Measurements from ENCODE around the gene TBC1D22A. TPM values are rescaled to one million over a fixed set of nuclear protein-coding genes. Genes with fewer than 3 reads are reported as not detected.

TBC1D22A gene
- total RNA-seq, 1 experiment from 2014 or later, result 27.6 TPM

DNA sequence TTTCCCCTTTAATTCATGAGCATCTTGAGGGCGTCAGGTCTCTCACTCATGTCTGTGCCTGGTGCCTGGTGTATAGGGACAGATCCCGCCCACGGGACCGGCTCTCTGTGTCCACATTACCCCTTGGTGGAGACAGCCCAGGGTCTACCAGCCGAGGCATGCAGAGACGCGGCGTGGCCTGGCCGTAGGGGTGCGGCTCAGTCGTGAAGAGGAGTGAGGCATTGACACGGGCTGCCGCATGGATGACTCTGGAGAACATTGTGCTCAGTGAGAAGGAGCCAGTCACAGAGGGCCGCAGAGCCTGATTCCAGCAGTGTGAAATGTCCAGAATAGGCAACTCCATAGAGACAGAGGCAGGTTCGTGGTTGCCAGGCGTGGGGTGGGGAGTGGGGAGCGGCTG lies 209.8 kb downstream of the TBC1D22A start:
- H3K27ac Mint-ChIP-seq (ENCODE audit: unreplicated experiment), result no peak overlapping the region
- CTCF ChIA-PET, result no interaction called here
- no peaks in the 10 kb centered on the region for H3K9me3 Mint-ChIP-seq (ENCODE audit: low read depth, unreplicated experiment)
- H3K36me3 Mint-ChIP-seq (ENCODE audit: insufficient read depth, unreplicated experiment), result no peaks in the 10 kb centered on the region
- H3K4me3 Mint-ChIP-seq (ENCODE audit: low read depth, unreplicated experiment), result no peak overlapping the region
- TF ChIP-seq, protein P1, sequence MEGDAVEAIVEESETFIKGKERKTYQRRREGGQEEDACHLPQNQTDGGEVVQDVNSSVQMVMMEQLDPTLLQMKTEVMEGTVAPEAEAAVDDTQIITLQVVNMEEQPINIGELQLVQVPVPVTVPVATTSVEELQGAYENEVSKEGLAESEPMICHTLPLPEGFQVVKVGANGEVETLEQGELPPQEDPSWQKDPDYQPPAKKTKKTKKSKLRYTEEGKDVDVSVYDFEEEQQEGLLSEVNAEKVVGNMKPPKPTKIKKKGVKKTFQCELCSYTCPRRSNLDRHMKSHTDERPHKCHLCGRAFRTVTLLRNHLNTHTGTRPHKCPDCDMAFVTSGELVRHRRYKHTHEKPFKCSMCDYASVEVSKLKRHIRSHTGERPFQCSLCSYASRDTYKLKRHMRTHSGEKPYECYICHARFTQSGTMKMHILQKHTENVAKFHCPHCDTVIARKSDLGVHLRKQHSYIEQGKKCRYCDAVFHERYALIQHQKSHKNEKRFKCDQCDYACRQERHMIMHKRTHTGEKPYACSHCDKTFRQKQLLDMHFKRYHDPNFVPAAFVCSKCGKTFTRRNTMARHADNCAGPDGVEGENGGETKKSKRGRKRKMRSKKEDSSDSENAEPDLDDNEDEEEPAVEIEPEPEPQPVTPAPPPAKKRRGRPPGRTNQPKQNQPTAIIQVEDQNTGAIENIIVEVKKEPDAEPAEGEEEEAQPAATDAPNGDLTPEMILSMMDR (IDR thresholded peaks at IDR 0.05; ENCODE audit: unreplicated experiment), result no peak
- intact Hi-C loops (cut with micrococcal nuclease; ENCODE audit: unreplicated experiment), result no loop called here
- no peaks in the 10 kb centered on the region for H3K4me1 Mint-ChIP-seq (ENCODE audit: low read depth, unreplicated experiment)
- BruUV-seq (replicated peaks), result no TSS peak
- H3K27me3 Mint-ChIP-seq (ENCODE audit: unreplicated experiment), result no peaks in the 10 kb centered on the region
- no peak for DNase-seq

DNA sequence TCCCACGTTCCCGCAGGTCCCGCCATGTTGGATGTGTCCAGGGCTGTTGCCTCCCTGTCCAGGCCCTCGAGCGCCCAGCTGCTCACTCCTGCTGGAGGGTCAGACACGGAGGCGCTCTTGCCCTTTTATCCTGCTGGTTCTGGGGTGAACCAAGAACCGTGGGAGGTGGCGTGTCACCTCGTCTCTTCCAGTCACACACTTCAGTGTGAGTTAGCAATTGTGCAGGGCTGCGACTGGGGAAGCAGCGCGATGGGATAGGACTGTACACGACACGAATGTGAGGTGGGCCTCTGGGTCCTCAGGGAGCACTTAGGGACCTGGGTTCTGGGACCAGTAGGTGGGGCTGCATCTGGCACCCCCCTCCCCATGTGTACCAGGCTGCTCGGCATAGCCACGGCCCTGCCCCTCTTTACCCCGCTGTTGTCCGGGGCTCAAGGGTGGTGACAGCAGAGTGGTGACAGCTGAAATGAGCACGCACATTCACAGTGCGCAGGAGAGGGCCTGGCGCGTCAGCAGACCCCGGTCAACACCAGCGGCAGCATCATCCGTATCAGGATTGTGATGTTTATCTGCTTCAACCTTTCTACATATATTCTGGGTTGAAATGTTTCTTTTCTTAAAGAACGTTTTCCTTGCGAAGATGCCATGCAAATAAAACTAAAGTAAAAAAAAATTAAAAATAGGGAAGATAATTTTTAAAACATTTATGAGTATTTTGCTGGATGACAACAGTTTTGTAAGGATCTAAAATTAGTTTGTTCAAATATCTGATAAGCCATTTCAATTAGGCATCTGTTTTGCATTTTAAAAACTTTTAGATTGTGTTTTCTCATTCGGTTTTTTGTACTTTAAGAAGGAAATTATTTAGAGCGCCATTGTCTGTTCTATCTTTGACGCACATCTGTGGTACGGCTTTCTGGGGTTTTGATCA lies 210.7 kb downstream of the TBC1D22A start:
- H3K9me3 Mint-ChIP-seq (ENCODE audit: low read depth, unreplicated experiment), result no peaks in the 10 kb centered on the region
- no peak overlapping the region for H3K27ac Mint-ChIP-seq (ENCODE audit: unreplicated experiment)
- no TSS peak for BruUV-seq (replicated peaks)
- H3K4me1 Mint-ChIP-seq (ENCODE audit: low read depth, unreplicated experiment), result no peaks in the 10 kb centered on the region
- no peaks in the 10 kb centered on the region for H3K27me3 Mint-ChIP-seq (ENCODE audit: unreplicated experiment)
- no peaks in the 10 kb centered on the region for H3K36me3 Mint-ChIP-seq (ENCODE audit: insufficient read depth, unreplicated experiment)
- no peak for DNase-seq
- TF ChIP-seq, protein P1 (IDR thresholded peaks at IDR 0.05; ENCODE audit: unreplicated experiment), result no peak
- CTCF ChIA-PET, result no interaction called here
- no peak overlapping the region for H3K4me3 Mint-ChIP-seq (ENCODE audit: low read depth, unreplicated experiment)
- intact Hi-C loops (cut with micrococcal nuclease; ENCODE audit: unreplicated experiment), result no loop called here

DNA sequence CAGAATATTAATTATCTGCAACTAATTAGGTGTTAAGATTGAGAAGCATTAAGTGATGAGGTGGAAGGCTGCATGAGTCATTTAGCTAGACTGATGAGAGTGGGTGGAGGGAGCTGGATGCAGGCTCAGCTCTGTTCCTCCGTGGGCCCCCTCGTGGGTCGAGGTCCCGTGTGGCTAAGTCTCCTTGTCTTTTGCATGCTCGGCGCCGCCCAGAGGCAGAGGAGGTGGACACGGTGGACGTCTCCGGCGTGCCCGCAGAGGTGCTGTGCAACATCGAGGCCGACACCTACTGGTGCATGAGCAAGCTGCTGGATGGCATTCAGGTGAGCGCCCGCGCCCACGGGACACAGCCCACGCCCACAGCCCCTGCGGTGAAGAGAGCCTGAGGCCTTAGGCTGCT lies 211.6 kb downstream of the TBC1D22A start:
- DNase-seq, result no peak
- no peaks in the 10 kb centered on the region for H3K36me3 Mint-ChIP-seq (ENCODE audit: insufficient read depth, unreplicated experiment)
- CTCF ChIA-PET, result no interaction called here
- H3K4me1 Mint-ChIP-seq (ENCODE audit: low read depth, unreplicated experiment), result no peaks in the 10 kb centered on the region
- no peak overlapping the region for H3K4me3 Mint-ChIP-seq (ENCODE audit: low read depth, unreplicated experiment)
- no peak overlapping the region for H3K27ac Mint-ChIP-seq (ENCODE audit: unreplicated experiment)
- H3K9me3 Mint-ChIP-seq (ENCODE audit: low read depth, unreplicated experiment), result no peaks in the 10 kb centered on the region
- intact Hi-C loops (cut with micrococcal nuclease; ENCODE audit: unreplicated experiment), result no loop called here
- TF ChIP-seq, protein P1 (IDR thresholded peaks at IDR 0.05; ENCODE audit: unreplicated experiment), result no peak
- no peaks in the 10 kb centered on the region for H3K27me3 Mint-ChIP-seq (ENCODE audit: unreplicated experiment)
- no TSS peak for BruUV-seq (replicated peaks)

DNA sequence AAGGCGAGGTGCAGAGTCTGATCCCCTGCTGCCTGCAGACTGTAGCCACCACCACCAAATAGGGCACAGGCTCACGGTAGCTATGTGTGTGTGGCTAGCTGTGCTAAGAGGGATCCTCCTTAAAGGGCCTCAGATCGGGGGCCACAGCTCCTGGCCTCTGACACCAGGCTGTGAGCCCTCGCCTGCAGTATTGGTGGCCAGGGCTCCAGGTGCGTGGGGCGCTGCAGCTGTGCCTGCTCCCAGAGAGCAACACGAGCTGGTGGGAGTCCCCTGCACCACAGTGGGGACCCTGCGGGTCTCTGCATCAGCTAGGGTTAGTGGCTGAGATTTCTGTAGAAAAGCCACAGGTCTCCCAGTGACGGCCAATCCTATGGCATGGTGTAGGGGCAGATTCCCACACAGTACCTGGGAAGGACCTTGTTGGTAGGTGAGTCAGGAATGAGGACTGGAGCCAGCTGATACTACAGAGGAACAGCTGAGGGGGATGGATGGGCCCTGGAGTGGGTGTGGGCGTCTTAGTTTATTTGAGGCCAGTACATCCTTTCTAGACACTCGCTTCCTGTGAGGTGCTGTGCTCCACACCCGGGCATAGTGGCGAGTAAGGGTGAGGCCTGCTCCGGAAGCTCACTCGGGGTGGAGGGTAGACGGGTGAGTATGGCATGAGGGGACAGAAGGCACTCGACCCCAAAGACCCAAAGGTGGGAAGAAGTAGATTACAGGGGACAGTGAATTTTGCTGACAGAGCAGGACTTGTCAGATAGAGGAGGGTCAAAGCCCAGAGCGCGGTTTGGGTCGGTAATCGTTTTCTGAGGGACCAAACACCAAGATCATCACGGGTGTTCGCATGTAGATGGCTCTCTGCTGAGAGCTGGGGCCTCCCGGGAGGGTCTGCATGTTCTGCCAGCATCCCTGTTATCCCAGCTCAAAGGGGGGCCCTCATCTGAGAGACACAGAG lies 212.5 kb downstream of the TBC1D22A start:
- CTCF ChIA-PET, result no interaction called here
- H3K27ac Mint-ChIP-seq (ENCODE audit: unreplicated experiment), result no peak overlapping the region
- TF ChIP-seq, protein P1 (IDR thresholded peaks at IDR 0.05; ENCODE audit: unreplicated experiment), result no peak

More for the DNA sequence above, 212.5 kb downstream of the TBC1D22A start:
- no peak for DNase-seq
- Mint-ChIP-seq H3K9me3 (ENCODE audit: low read depth, unreplicated experiment) (no peaks in the 10 kb centered on the region), H3K36me3 (ENCODE audit: insufficient read depth, unreplicated experiment) (no peaks in the 10 kb centered on the region), H3K27me3 (ENCODE audit: unreplicated experiment) (no peaks in the 10 kb centered on the region), H3K4me1 (ENCODE audit: low read depth, unreplicated experiment) (no peaks in the 10 kb centered on the region), H3K4me3 (ENCODE audit: low read depth, unreplicated experiment) (no peak overlapping the region)
- BruUV-seq (replicated peaks), result no TSS peak
- intact Hi-C loops (cut with micrococcal nuclease; ENCODE audit: unreplicated experiment), result no loop called here
